C4-2B (cell line): ENCODE results near the gene FZD8.
A peak's percentile ranks its signal among the peaks of the same experiment; 100 is the strongest.

Experiments used
- H3K27ac ChIP-seq: fragments of 450-650 bp; 2 replicates; pipeline ENCODE4 v1.5.1; 2017
- CTCF ChIP-seq: fragments of 450-650 bp; conservative IDR thresholded peaks from 2 replicates; pipeline ENCODE4 v1.5.1; 2017; ENCODE audit warnings: mild to moderate bottlenecking
- ZFX ChIP-seq: fragments of 450-650 bp; IDR thresholded peaks from 2 replicates; pipeline ENCODE4 v1.6.1; 2017

The FZD8 gene

DNA sequence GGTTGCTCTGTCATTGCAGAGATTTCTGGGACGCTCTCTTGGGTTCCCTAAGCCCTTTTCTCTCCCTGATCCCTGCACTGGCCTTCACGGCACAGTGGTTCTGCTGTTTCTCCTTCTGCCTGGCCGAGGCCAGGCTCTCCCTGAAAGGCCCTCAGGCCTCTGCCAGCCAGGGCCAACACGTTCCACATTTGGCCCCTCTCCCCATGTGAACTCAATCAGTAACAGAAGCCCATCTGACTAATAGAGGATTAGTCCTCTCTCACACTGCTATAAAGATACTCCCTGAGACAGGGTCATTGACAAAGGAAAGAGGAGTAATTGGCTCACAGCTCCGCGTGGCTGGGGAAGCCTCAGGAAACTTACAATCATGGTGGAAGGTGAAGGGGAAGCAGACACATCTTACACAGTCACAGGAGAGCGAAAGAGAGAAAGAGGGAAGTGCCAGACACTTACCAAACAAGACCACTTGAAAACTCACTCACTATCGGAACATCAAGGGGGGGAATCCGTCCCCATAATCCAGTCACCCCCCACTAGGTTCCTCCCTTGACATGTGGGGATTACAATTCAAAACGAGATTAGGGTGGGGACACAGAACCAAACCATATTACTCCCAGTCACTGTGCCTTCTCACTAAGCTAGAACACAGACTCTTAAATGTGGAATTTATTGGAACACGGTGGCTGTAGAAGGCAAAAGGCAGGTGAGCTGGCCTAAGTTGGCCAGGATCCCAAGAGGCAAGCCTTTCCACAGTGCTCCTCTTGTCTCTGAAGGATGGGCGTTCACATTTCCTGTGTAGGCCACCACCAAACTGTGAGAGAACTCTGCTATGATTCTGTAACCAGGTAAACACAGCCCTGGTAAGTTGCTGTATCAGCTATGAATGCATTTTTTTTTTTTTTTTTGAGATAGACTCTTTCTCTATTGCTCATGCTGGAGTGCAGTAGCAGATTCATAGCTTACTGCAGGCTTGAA is 8.8 kb downstream of the FZD8 start:
- no peak overlapping the region for H3K27ac ChIP-seq
- TF ChIP-seq ZFX (no peak), CTCF (no peak)

DNA sequence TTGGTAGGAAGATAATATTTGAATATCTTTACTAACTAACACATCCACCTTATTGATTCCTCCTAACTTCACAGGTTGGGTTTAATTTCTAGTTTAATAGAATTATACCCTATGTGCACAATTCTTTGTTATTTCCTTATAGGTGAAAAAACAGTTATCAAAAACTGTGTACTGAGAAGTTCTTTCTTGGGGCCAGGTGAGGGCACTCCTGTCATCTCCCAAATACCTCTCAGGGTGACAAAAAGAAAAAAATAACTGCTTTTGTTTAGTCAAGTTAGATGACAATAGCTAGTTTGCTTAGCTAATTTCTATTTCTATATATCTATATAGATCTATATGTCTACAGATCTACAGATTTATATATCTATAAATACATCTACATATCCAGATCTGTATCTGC is 10.1 kb downstream of the FZD8 start:
- H3K27ac ChIP-seq: no peak overlapping the region
- TF ChIP-seq ZFX (no peak), CTCF (peak; percentile 56)

GRCh38 chr10:35631404-35631803 is 10.7 kb downstream of the FZD8 start:
- H3K27ac ChIP-seq: no peak overlapping the region
- no peak for TF ChIP-seq CTCF
- TF ChIP-seq ZFX: no peak

- H3K27ac ChIP-seq: no peak overlapping the region
- TF ChIP-seq CTCF (no peak), ZFX (no peak)
Measured at GRCh38 chr10:35626971-35627507, 15.1 kb downstream of the FZD8 start.

- no peak overlapping the region for H3K27ac ChIP-seq
- TF ChIP-seq ZFX: no peak
- no peak for TF ChIP-seq CTCF
Measured at GRCh38 chr10:35614312-35614711, 27.8 kb downstream of the FZD8 start.

DNA sequence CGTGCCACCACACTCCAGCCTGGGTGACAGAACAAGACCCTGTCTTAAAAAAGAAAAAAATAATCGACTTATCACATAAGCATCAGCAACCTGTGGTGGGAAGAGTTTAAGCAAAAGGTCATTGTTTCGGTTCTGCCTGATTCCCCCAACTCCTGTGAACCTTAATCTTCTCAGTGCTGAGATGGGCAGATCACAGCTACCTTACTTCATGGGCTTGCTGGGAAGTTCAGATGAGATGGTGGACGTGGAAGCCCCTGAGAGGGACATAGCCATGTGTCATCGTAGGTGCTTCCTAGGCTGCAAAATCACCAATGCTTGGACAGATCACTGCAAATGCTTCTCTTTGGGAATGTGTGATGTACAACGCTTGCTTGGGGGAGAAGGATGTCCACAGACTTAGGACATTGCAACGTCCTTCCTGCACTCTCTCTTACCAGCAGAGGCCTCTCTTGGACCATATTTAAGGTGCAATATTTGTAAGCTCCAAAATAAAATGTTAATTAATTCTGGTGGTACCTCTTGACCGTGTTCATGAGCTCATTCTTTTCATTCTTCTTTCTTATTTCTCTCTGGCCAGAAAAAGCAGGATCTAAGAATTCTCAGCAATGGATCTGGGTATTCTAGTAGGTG is 28.4 kb downstream of the FZD8 start:
- H3K27ac ChIP-seq: no peak overlapping the region
- peak; percentile 56 for TF ChIP-seq CTCF
- no peak for TF ChIP-seq ZFX

GRCh38 chr10:35613107-35613440 is 29.0 kb downstream of the FZD8 start:
- TF ChIP-seq CTCF (no peak), ZFX (no peak)
- H3K27ac ChIP-seq: no peak overlapping the region
